Activated T-cell treated with anti-CD3 and anti-CD28 coated beads for 24 hours (primary cell): ENCODE results near the gene MAP2K2.

Source experiments
- DNase-seq: peaks from one replicate; pipeline ENCODE4 v3.0.0-alpha.2; 2020; ENCODE audit warnings: low read depth

The MAP2K2 gene

DNA sequence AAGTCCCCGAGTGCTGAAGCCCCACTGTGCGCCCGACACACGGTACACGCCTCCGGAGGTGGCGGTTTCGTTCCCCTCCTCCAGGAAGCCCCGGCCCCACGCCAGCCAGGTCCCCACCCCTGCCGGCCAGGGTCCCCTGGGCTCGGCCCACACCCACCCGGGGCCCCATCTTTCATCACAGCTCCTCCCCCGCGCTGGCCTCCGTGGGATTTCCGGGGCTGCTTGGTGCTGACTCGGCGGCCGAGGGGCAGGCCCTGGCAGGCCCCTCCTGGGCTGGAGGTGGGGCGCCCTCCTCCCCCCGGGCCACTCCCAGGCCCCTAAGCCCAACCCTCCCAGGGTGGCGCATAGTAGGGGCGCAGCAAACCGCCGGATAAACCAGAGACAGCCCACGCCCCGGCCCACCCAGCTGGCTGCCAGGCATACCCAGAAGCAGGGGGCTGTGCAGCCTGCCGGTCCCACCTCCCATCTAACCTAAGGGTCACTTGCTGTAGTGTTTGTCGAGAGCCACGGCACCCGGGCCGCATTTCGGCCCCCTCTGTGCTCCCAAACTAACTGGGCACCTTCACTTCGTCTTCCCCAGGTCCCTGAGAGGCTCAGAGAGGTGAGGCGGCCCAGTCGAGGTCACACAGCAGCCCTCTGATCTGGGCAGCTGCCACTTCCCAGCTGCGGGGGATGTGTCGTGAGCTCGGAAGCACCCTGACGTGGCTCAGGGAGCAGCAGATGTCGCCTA lies 63.9 kb downstream of the MAP2K2 start:
- DNase-seq: peak; percentile 38

DNA sequence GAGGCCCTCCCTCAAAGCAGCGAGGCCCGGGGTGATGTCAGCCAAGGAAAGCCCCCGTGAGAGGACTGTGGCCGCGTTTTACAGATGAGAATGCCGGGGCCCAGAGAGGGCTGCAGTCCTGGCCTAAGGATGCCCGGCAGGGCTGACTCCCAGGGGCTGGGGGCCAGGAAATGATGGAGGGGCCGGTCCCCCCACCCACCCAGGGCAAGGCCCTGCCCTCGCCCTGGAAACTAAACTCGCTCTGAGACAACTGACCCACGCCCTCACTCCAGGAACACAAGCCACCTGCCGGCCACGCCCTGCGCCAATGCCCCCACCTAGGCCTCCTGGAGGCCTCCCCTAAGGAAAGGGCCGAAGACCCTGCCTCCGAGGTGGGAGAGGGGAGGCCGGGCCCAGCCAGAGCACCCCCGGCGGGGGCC lies 64.5 kb downstream of the MAP2K2 start:
- DNase-seq: no peak

DNA sequence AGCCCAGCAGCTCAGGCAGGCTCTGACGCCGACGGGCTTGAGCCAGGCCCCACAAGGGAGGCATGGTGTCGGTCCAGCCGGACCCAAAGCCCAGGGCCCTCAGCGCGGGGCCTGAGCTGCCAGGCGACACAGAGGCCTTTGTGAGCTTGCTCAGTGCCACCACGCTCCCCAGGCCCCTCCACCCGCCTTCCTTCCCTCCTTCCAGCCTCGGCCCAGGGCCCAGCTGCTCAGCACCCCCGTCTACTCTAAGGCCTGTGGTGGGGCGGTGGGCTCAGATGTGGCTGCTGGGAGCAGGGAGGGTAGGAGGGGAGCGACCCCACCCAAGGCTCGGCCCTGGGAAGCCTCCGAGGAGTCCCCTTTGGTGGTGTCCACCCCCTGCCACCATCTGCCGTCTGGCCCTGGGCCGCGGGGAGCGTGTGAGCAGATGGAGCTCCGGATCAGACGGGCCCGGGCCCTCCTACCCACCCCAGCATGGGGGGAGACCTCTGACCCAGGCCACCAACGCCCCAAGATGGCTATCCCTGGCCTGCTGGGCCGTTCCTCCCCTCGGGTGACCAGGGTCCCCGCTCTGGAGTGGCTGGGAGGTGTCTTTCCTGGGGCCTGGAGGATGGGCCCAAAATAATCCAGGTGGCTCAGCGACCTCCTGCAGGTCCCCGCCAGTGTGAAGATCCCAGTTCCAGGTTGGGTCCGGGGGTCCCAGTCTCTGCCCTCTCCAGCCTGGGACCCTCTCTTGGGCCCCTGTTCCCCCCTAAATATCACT lies 65.0 kb downstream of the MAP2K2 start:
- DNase-seq: no peak

DNA sequence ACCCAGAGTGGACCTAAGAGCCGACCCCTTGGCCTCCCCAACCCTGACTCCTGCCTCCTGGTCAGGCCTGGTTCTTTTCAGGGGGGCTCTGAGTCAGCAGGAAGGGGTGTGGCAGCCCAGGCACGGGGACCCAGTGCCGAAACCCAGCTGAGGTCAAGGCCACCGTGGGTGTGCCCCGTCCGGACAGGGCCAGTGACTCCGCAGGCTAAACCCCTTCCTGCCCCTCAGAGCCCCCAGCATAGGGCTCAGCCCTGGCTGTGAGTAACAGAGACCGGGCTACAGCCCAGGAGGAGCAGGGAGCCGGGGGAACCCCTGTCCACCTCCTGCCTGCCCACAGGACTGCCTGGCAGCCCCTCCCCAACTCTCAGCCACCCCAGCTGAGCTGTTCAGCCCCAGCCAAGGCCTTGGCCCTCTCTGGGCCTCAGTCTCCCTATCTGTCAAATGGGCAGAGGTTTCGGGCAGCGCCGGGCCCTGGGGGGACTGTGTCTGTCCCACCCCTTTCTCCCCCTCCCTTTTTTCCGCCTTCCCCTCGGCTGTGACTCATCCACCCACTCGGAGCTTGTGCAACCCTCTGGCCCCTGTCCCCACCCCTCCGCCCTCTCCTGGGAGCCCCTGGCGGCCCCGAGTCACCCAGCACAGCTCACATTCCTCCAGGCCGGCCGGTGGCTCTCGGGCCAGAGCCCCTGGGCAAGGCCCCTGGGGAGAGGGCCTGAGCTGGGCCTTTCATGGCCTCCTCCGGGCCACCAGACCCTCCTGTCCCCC lies 65.8 kb downstream of the MAP2K2 start:
- peak; percentile 51 for DNase-seq

DNA sequence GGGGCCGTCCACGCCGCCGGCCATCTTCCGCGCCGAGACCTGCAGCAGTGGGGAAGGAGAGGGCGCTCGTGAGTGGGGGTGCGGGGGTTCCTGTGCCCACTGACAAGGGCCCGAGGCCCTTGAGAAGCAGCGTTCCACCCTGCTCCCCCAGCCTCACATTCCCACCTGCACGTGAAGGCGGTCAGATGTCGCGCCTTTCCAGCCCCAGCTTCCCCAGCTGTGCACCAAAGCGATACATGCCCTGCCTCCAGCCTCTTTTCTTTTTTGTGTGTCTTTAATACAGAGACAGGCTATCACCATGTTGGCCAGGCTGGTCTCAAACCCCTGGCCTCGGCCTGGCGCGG lies 68.7 kb downstream of the MAP2K2 start:
- no peak for DNase-seq

DNA sequence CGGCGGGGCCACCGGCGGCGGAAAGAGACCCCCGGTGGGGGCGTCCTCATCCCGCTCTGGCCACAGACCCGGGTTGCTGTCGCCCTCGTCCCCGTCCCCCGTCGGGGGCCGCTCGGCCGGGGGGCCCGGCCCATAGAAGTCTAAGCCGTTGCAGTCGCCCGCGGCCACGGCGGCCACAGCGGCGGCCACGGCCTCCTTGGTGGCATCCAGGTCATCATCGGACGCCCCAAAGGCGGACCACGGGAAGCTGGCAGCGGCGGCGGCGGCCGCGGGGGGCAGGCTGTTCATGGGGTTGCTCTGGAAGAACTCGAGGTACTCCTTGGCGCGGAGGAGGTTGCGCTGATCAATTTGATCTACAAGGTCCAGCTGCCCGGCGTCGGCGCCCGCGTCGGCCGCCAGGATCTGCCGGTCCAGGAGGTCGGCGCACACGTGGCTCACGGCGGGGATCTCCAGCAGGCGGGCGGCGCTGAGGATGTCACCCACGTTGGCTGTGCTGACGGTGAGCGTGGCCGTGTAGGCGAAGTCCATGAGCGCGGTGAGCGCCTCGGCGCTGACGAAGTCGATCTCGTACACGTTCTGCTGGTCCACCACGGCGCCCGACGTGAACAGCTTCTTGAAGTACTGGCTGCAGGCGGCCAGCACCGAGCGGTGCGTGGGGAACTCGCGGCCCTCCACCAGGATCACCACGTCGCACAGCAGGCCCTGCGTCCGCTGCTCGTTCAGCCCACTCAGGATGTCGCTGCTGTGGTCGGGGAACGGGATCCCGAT lies 69.3 kb downstream of the MAP2K2 start:
- no peak for DNase-seq

DNA sequence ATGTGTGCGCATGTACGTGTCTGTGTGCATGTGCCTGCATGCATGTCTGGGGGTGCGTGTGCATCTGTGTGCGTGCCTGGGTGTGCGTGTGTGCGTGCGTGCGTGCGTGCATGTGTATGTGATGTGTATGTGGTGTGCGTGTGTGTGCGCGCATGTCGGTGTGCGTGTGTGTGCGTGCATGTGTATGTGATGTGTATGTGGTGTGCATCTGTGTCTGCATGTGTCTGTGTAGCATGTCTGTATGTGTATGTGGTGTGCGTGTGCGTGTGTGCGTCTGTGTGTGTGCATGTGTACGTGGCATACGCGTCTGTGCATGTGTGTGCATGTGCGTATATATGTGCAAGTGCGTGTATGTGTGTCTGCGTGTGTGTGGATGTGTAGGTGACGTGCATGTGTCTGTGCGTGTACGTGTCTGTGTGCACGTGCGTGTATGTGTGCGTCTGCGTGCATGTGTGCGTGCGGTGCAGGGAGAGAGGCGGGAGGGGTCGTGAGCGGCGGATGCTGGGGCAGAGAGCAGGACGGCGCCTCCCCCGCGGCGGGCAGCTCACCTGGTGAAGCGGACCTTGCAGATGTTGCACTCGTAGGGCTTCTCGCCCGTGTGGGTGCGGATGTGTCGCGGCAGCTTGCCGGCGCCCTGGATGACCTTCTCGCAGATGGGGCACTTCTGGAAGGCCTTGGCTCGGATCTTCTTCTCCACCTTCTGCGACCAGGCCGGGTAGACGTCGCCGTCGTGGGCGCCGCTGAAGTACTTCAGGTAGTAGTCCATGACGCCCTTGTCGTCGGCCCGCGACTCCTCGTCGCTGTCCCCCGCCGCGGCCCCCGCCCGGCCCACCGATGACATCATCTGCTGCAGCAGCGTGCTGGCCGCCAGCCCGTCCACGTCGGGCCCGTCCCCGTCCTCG lies 70.2 kb downstream of the MAP2K2 start:
- no peak for DNase-seq

DNA sequence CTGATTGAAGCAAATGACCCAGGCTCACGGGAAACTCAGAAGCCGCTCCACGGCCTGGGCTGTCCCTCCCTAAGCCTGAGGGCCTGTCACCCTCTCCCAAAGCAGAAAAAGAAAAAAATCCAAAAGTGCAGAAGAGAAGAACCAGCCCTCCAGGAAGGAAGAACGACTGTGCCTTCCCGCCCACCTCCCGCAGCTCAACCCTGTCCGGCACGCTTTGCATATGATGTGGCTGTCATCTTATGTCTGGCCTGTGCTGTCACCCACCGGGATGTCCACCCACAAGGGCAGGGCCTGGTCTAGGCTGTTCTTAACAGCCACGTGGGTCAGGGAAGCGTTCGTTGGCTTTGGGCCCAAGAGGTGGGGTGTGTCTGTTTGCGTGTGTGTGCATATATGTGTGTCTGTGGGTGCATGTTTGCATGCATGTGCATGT lies 70.9 kb downstream of the MAP2K2 start:
- DNase-seq: no peak

DNA sequence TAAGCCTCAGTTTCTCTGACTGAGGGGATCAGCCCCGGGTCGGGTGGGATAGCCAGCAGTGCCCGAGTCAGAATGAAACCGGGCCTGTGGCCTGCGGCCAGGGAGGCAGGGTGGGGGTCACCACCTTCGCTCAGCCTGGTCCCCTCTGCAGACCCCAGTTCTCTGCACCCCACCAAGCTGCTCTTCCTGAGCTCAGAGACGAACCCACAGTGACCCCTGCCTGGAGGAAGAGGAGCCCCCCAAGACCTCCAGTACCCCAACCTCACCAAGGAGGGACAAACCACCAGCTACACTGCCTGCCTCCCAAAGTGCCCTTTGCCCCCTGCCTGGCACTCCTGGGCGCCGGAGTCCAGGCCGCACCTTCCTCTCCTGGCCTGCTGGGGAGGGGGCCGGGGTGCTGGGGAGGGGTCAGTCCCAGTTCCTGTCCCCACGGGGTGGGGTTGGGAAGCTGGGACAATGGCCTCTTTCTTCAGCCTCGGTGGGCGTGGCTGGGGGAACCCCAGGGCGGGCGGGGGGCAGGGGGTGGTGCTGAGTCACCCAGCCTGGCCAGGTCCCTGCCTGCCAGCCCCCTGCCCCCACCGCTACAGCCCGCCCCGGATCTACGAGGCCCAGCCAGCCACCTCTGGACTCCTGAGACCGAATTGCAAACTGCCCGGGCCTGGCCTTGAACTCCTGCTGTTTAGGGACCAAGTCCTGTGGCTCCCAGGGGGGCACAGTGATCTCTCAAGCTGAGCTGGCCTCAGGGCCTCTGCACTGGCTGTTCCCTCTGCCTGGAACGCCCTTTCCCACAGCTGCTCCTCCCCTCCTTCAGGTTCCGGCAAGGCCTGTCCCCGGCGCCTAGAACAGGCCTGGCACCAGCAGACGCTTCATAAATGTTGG lies 71.6 kb downstream of the MAP2K2 start:
- no peak for DNase-seq

DNA sequence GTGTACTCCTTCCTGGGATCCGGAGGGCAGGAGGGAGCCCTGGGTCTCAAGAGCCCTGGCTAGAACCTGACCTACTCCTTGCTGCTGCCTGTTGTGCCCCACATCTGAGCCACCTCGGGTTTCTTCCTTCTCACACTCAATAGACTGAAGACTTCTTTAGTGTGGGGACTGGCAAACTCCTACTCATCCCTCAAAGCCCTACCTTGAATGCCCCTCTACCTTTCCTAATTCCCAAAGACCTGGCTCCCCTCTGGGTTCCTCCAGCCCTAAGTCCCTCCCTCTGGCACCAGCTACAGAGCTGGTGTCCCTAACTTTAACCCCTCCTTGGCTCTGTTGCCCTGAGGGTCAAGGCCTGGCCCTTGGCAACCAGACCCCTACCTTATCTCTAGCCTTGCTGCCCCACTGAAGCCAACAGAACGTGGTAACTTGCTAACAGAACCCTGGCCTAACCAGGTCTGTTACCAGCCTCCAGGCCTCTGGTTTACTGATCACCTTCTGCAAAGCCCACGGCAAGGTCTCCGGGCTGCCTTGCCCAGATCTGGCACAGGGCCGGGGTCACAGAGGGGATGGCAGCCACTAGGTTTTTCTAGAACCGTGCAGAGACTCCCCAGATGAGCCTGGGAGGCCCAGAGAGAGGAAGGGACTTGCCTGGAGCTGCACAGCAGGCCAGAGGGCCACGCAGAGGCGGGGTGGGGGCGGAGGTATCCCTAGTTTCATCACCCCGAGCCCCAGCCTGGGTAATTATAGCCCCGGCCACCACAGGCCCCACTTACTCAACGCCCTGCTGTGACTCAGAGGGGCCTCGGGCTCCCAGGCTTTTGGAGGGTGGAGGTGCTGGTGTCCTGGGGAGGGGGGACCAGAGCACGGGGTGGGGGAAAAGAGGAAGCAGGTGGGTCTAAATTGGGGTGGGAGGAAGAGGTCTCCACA lies 72.5 kb downstream of the MAP2K2 start:
- DNase-seq: no peak

DNA sequence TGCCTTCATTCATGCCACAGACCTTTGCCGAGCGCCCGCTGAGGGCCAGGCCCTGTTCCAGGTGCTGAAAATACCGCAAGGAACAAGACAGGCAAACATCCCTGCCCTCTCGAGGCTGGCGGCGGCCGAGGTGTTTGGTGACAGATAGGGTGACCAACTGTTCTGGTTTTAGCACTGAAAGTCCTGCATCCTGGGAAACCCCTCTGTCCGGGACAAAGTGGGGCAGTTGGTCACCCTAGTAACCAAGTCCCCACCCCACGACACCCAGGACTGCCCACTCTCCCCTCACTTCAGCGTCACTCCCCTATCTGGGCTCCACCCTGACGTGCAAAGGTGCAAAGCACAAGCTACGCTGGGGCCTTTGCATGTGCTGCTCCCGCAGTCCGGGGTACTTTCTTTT lies 74.5 kb downstream of the MAP2K2 start:
- no peak for DNase-seq

DNA sequence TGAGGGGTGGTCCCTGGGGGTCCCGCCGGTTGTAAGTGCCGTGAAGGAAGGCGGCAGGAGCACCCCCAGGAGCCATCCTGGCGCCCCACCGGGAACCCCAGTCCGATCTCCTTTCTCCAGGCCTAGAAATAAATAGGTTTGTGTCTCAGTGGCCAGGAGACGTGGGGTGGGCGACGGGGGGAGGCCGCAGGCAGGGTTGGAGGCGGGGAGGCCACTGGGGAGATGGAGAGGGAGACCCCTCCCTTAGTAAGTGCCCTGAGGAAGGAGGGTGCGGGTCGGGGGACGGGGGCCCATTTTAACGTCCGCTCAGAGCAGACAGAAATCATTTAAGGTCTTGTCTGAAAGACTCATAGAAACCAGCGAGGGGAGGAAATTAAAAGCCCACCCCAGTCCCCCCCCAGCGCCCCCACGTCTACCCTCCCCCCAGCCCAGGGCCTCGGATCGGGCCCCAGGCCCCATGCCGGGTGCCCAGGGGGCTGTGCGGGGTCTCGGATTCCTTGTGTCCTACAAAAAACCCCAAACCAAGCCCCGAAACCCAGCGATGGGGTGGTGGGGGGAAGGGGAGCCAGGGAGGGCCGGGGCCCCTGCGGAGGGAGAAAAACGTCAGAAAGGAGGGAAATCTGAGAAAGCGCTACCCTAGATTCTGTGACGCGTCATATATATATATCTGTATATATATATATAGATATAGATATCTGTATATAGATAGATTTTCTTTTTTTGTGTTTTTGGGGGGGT lies 76.8 kb downstream of the MAP2K2 start:
- no peak for DNase-seq

DNA sequence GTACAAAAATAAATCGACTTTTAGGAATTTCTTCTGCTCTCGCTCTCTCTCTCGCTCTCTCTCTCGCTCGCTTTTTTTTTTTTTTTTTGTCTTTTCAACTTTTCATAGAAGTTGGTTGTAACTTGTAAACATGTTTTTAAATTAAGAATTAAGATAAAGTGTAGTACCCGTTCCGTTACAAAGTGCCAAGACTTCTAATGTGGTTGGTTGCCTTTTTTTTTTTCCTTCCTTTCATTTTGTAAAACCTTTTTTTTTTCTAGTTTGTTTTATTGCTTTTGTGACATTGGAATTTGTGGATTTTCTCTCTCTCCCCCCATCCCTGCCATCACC lies 77.6 kb downstream of the MAP2K2 start:
- no peak for DNase-seq

DNA sequence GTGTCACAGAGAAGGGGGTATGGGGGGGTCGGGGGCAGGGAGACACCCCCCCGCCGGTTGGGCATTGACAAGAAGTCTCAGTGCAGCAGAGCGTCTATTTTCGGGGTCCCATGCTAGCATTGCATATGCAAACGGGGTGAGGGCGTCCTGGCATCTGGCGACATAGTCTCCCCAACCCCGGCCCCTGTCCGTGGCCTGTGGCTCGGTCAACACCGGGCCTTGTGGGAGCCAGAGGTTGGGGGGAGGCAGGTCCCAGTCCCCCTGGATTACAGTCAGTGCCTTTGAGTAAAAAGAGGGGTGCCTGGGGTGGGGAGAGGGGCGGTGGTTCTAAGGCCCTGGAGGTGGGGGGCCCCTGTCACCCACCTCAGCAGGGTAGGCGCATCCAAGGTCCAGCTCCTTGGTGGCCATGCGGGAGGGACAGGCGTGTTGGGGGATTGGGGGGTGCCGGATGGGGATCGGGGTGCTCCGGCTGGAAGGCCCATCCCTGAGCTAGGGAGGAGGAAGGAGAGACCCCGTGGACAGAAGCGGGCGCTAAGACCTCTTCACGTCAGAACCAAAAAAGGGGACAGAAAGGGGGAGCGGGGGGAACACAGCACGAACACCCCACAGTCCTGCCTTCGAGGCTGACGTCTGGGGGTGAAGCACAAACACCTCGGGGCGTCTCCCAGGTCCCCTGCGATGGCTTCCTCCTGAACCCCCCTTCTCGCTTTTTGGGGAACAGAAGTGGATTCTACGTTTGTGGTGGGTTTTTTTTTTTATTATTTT lies 78.1 kb downstream of the MAP2K2 start:
- no peak for DNase-seq

DNA sequence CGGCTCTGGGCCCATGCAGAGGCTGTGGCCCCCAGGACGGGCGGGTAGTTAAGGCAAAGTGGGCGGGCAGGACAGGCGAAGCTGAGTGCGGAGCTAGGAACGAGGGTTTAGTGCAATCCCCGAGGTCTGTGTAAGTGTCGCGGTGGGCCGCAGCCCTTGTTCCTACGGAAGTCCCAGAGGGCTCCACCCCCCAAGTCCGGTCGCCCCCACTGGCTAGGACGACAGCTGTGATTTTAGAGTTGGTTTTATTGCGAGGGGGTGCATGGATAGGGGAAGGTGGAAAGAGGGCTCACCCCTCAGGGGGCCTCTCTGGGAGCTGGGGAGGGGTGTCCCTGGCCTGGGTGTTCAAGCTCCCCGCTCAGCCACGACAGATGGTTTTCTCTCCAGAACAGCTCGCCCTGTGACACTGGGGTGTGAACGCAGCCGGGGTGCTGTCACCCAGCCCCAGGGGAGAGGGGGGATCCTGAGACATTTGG lies 78.9 kb downstream of the MAP2K2 start:
- no peak for DNase-seq

DNA sequence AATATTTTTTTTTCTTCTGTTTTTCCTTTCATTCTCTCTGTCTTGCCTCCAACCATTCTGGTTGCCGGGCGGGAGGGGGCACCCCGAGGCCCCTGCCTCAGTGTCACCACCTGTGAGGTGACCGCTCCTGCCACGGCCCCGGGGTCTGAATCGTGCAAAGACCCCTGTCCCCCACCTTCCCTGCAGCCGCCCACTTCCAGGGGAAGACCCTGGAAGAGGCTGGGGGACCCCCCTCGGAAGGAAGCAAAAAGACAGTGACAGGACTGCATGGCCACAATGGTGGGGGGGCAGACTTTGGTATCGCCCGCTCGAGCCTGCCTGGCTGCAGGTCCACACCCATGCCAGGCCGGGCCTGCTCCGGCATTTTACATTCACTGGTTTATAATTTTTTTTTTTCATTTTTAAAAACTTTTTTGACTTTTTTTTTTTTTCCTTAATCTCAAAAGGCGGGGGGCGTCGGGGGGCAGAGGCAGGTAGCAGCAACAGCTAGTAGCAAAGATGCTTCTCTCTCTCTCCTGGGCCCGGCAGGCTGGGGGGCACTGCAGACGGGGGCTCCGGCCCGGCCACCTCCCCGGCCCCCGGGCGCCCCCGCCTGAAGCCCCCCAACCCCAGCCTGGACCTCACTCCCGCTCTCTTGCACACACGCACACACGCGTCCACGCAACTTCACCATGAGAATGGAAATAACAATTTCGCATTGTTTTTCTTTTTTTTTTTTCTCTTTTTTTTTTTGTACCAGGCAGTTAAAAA lies 79.8 kb downstream of the MAP2K2 start:
- no peak for DNase-seq

DNA sequence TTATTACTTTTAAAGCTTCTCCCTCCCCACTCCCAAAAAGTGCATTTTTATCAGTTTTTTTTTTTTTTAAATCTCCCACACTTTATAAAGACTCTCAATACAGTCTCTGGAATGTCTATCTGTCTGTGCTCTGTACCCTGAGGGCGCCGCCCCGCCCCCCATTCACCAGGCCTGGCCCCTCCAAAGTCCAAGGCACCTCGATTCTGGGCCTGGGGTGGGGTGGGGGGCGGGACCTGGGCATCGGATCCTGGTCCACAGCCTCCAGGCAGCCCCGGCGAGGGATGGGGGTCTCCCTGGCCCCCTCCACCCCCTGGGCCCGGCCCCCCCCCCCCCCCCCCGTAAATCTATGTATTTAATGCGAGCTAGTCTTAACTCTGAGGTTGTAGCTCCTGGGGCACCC lies 80.5 kb downstream of the MAP2K2 start:
- DNase-seq: no peak
